Kidney (tissue), 14 donors: ENCODE results near the gene NDUFC1. TPM values are rescaled to one million over a fixed set of nuclear protein-coding genes. Genes with fewer than 3 reads are reported as not detected.

Experiments
- DNase-seq, 5 donors: peaks; one replicate each; pipeline ENCODE4 v3.0.0-alpha.2; 2013 to 2020
- FAIRE-seq: peaks from 2 replicates; lab custom pipeline; 2012; peaks lifted over from hg19 to GRCh38; lab: Jason Lieb, UNC
- H3K27ac ChIP-seq, 2 donors: one replicate each; pipeline ENCODE4 v1.7.0; 2013; ENCODE audit warnings: low read depth in 2 of 2, low read length in 2 of 2, inconsistent platforms in 1 of 2
- H3K27me3 ChIP-seq: one replicate; pipeline ENCODE4 v1.7.1; 2013; ENCODE audit warnings: low read length, inconsistent platforms; ENCODE audit not compliant: control insufficient read depth, insufficient read depth
- H3K36me3 ChIP-seq, 3 donors: one replicate each; pipeline versions ENCODE4 v1.7.0 to v1.7.1; 2013; ENCODE audit warnings: low read length in 3 of 3, control low read depth in 1 of 3, inconsistent platforms in 1 of 3; ENCODE audit not compliant: insufficient read depth in 3 of 3, control insufficient read depth in 2 of 3
- H3K4me1 ChIP-seq, 3 donors: one replicate each; pipeline versions ENCODE4 v1.7.0 to v1.7.1; 2013; ENCODE audit warnings: low read length in 3 of 3, inconsistent platforms in 1 of 3, low read depth in 1 of 3; ENCODE audit not compliant: control insufficient read depth in 2 of 3, insufficient read depth in 2 of 3
- H3K4me3 ChIP-seq, 3 donors: one replicate each; pipeline versions ENCODE4 v1.7.0 to v1.8.1; 2013; ENCODE audit warnings: low read length in 3 of 3, control low read depth in 1 of 3, inconsistent platforms in 1 of 3
- H3K9ac ChIP-seq, 3 donors: one replicate each; pipeline versions ENCODE4 v1.7.0 to v1.7.1; 2013; ENCODE audit warnings: low read length in 3 of 3, control low read depth in 1 of 3, inconsistent platforms in 1 of 3
- H3K9me3 ChIP-seq, 3 donors: one replicate each; pipeline versions ENCODE4 v1.7.0 to v1.7.1; 2013; ENCODE audit warnings: low read length in 3 of 3, control low read depth in 1 of 3, inconsistent platforms in 1 of 3; ENCODE audit not compliant: control insufficient read depth in 2 of 3, insufficient read depth in 1 of 3
- CTCF ChIP-seq: IDR thresholded peaks from 3 replicates; pipeline ENCODE4 v1.5.1; 2012; ENCODE audit warnings: mild to moderate bottlenecking, moderate library complexity, borderline replicate concordance; ENCODE audit not compliant: insufficient read depth; ENCODE audit errors: extremely low read depth
- intact Hi-C: fragments of 100-400 bp; cut with DNase I; formaldehyde crosslinking; loops from one replicate; pipeline ENCODE4 v1.11.1; 2022
- polyA plus RNA-seq: library from polyadenylated mRNA; stranded (reverse); fragments of 350-450 nt; fragmentation: Illumina TruSeq; extraction: RNeasy Lipid Tissue Mini Kit (QIAGEN cat#74804); gene quantifications from one replicate; pipeline ENCODE4 v1.2.3, GENCODE V29; 2014; ENCODE audit warnings: low read depth, low replicate concordance; ENCODE audit not compliant: insufficient read depth
- total RNA-seq: library from RNA; stranded (reverse); fragmentation: NEBNext Ultra II Directional; extraction: Animal tissue kit (Norgen Biotek cat#: 25700); gene quantifications from one replicate; pipeline ENCODE4 v1.2.1, GENCODE V29; 2021
- donor health status: control.
- donor health status: control.
- donor health status: control.
- donor health status: control.
- donor health status: control.
- donor health status: DM: yes; HTN: yes; CAD: no.
- donor health status: Normal renal cell carcinoma (clear cell type).

The NDUFC1 gene
- total and polyA plus RNA-seq, 2 donors from 2014 or later: 75.9 to 378 TPM

- FAIRE-seq (no peak), DNase-seq (no peak)
- Histone ChIP-seq H3K9ac (no peak overlapping the region), H3K4me3 (no peak overlapping the region), H3K27me3 (no peaks in the 10 kb centered on the region), H3K4me1 (peaks cover 0 to 5% (median 0%) of the 10 kb centered on the region in 3 donors), H3K9me3 (no peaks in the 10 kb centered on the region), H3K36me3 (no peaks in the 10 kb centered on the region), H3K27ac (no peak overlapping the region)
- intact Hi-C loops: no loop called here
- TF ChIP-seq CTCF: no peak
These were observed 9.6 kb upstream of the NDUFC1 start for GRCh38 chr4:139311909-139312308.

GRCh38 chr4:139304920-139305319, 2.6 kb upstream of the NDUFC1 start:
- no peak for FAIRE-seq
- intact Hi-C loops: no loop called here

GRCh38 chr4:139301113-139301820, 1.0 kb downstream of the NDUFC1 start, which contains the start of gene NAA15:
Gene NAA15 (plus strand): TSS chr4:139301505. CDS start chr4:139301778, 273 bp downstream.
- peak; percentile 68 for FAIRE-seq
- no peaks in the 10 kb centered on the region for H3K9me3 ChIP-seq

More at GRCh38 chr4:139304920-139305319, 2.6 kb upstream of the NDUFC1 start:
- no peak for DNase-seq
- no peak overlapping the region for H3K27ac ChIP-seq
- no peaks in the 10 kb centered on the region for H3K36me3 ChIP-seq
- no peak overlapping the region for H3K9ac ChIP-seq
- no peak for TF ChIP-seq CTCF
- no peak overlapping the region for H3K4me3 ChIP-seq
- H3K27me3 ChIP-seq: no peaks in the 10 kb centered on the region
- peaks cover 0 to 6% (median 0%) of the 10 kb centered on the region in 3 donors for H3K4me1 ChIP-seq
- H3K9me3 ChIP-seq: no peaks in the 10 kb centered on the region

More at GRCh38 chr4:139301113-139301820, 1.0 kb downstream of the NDUFC1 start, which contains the start of gene NAA15:
- TF ChIP-seq CTCF: no peak
- Histone ChIP-seq H3K36me3 (no peaks in the 10 kb centered on the region), H3K27ac (peak within 1 kb of the TSS; percentile 94 to 95), H3K4me3 (peak within 1 kb of the TSS; percentile 77 to 98 (median 88)), H3K9ac (peak within 1 kb of the TSS; percentile 66 to 98 (median 97)), H3K4me1 (peaks cover 0 to 6% (median 0%) of the 10 kb centered on the region in 3 donors), H3K27me3 (no peaks in the 10 kb centered on the region)
- DNase-seq: peak; percentile 98 to 99 (median 99)
- intact Hi-C loops: no loop called here
